ENCODE data around the gene TRMT10A.

DNA sequence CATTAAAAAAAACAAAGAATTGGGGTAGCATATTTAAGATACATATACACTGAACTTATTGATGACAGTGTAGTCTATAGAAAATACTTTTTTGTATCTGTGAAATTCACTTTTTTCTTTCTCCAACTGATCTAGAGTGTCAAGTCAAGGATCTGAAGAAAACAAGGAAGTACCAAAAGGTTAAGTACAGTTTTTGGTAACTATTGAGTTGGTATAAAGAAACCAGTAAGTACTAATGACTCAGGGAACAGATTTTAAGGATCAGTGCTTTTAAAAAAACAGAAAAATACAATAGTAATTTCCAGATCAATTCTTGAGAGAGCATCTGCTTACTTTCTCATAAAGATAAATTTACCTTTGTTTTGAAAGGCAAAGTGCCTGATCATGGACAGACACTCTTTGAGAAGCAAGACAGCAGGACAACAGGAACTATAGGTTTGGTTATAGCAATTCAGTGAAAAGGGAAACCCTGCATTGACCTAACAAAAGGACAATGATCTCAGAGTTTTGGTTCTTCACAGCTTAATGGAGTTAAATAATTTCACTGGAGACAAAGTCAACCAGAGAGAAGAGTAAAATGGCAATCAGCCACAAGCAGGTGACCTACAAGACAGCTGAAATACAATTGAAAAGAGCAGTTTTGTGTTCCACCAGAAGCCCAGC is 23.4 kb downstream of the TRMT10A start:
- no peak for TF ChIP-seq YY1 (IDR thresholded peaks at IDR 0.05; ENCODE audit: insufficient read depth, insufficient read length)
- no peak for TF ChIP-seq ZNF274 (IDR thresholded peaks at IDR 0.05; ENCODE audit: low read depth, low read length)

Data from NT2/D1 (cell line).